ENCODE measurements around the gene MARCKS.

- TF ChIP-seq POLR2A (IDR thresholded peaks at IDR 0.05; ENCODE audit: low read length) (no peak), GATA1 (IDR thresholded peaks at IDR 0.05; ENCODE audit: low read depth, low read length) (no peak)
Observed at GRCh38 chr6:113859349-113860180, 2.4 kb downstream of the MARCKS start.
